ENCODE measurements around the gene GPC6.

GRCh38 chr13:93386116-93386515 is 159.5 kb downstream of the GPC6 start:
- TF ChIP-seq, protein P1, sequence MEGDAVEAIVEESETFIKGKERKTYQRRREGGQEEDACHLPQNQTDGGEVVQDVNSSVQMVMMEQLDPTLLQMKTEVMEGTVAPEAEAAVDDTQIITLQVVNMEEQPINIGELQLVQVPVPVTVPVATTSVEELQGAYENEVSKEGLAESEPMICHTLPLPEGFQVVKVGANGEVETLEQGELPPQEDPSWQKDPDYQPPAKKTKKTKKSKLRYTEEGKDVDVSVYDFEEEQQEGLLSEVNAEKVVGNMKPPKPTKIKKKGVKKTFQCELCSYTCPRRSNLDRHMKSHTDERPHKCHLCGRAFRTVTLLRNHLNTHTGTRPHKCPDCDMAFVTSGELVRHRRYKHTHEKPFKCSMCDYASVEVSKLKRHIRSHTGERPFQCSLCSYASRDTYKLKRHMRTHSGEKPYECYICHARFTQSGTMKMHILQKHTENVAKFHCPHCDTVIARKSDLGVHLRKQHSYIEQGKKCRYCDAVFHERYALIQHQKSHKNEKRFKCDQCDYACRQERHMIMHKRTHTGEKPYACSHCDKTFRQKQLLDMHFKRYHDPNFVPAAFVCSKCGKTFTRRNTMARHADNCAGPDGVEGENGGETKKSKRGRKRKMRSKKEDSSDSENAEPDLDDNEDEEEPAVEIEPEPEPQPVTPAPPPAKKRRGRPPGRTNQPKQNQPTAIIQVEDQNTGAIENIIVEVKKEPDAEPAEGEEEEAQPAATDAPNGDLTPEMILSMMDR (IDR thresholded peaks at IDR 0.05): no peak
- no peak for TF ChIP-seq POLR2A (IDR thresholded peaks at IDR 0.05)
